OCI-LY1 (cell line): Measurements from ENCODE around the gene RNF121.
A peak's percentile ranks its signal among the peaks of the same experiment; 100 is the strongest.

Experiments
- H2AFZ ChIP-seq: fragments of 200-600 bp; sonication (generic), shearing (Covaris generic); 2 replicates; pipeline ENCODE4 v1.6.0; 2014; ENCODE audit warnings: antibody characterized with exemption, mild to moderate bottlenecking, low read length
- H3F3A ChIP-seq: fragments of 200-600 bp; sonication (generic), shearing (Covaris generic); 2 replicates; pipeline ENCODE4 v1.6.0; 2014; ENCODE audit warnings: mild to moderate bottlenecking, antibody characterized with exemption, low read length, moderate library complexity; ENCODE audit not compliant: insufficient read depth
- H3K27ac ChIP-seq: fragments of 200-600 bp; sonication (generic); 2 replicates; pipeline ENCODE4 v1.5.1; 2014; ENCODE audit warnings: low read length, mixed run types, mild to moderate bottlenecking, low read depth; ENCODE audit not compliant: poor library complexity, severe bottlenecking
- H3K27me3 ChIP-seq: fragments of 200-600 bp; sonication (generic); 2 replicates; pipeline ENCODE4 v1.6.0; 2014; ENCODE audit warnings: antibody characterized with exemption, mild to moderate bottlenecking, low read length, moderate library complexity; ENCODE audit not compliant: insufficient read depth
- H3K36me3 ChIP-seq: fragments of 200-600 bp; sonication (generic); 2 replicates; pipeline ENCODE4 v1.6.1; 2014; ENCODE audit warnings: mild to moderate bottlenecking, antibody characterized with exemption, low read length, moderate library complexity, mixed read lengths; ENCODE audit not compliant: insufficient read depth
- H3K4me1 ChIP-seq: fragments of 200-600 bp; sonication (generic); 2 replicates; pipeline ENCODE4 v1.5.1; 2014; ENCODE audit warnings: mild to moderate bottlenecking, low read length, moderate library complexity; ENCODE audit not compliant: insufficient read depth, severe bottlenecking
- H3K4me2 ChIP-seq: fragments of 200-600 bp; sonication (generic), shearing (Covaris generic); 2 replicates; pipeline ENCODE4 v1.6.1; 2014; ENCODE audit warnings: low read length
- H3K4me3 ChIP-seq: fragments of 200-600 bp; sonication (generic); 2 replicates; pipeline ENCODE4 v1.5.1; 2014; ENCODE audit warnings: low read length, low read depth, mild to moderate bottlenecking, mixed read lengths; ENCODE audit not compliant: poor library complexity, severe bottlenecking
- H3K79me2 ChIP-seq: fragments of 200-600 bp; shearing (Covaris generic); 2 replicates; pipeline ENCODE4 v1.6.1; 2016; ENCODE audit warnings: mixed run types, low read length, mixed read lengths; ENCODE audit not compliant: insufficient read depth
- H3K9ac ChIP-seq: fragments of 200-600 bp; sonication (generic), shearing (Covaris generic); 2 replicates; pipeline ENCODE4 v1.6.1; 2014; ENCODE audit warnings: mild to moderate bottlenecking, low read length, mixed read lengths
- H3K9me2 ChIP-seq: fragments of 200-600 bp; sonication (generic), shearing (Covaris generic); 2 replicates; pipeline ENCODE4 v1.6.1; 2014; ENCODE audit warnings: low read depth, mild to moderate bottlenecking, low read length, mixed read lengths
- H3K9me3 ChIP-seq: fragments of 200-600 bp; shearing (Covaris generic); 2 replicates; pipeline ENCODE4 v1.6.1; 2014; ENCODE audit warnings: low read length, mixed read lengths
- H4K20me1 ChIP-seq: fragments of 200-600 bp; sonication (generic), shearing (Covaris generic); 2 replicates; pipeline ENCODE4 v1.6.0; 2016; ENCODE audit warnings: mild to moderate bottlenecking, low read length; ENCODE audit not compliant: insufficient read depth
- CTCF ChIP-seq: fragments of 200-600 bp; sonication (generic), shearing (Covaris generic); IDR thresholded peaks from 2 replicates; pipeline ENCODE4 v1.5.1; 2017; ENCODE audit warnings: mild to moderate bottlenecking, antibody characterized with exemption, low read length, moderate library complexity, mixed read lengths
- EZH2 ChIP-seq: fragments of 200-600 bp; sonication (generic), shearing (Covaris generic); IDR thresholded peaks from 2 replicates; pipeline ENCODE4 v1.8.0; 2017; ENCODE audit warnings: borderline replicate concordance, mixed run types, mild to moderate bottlenecking, antibody characterized with exemption, low read length, moderate library complexity, mixed read lengths

Gene RNF121

GRCh38 chr11:72036687-72037086, 107.8 kb downstream of the RNF121 start:
- H3K9ac ChIP-seq: no peak overlapping the region
- peaks cover 38% of the 10 kb centered on the region for H3K79me2 ChIP-seq
- H2AFZ ChIP-seq: no peak overlapping the region
- H3K27ac ChIP-seq: peak overlapping the region; percentile 92
- H3K9me2 ChIP-seq: no peaks in the 10 kb centered on the region
- H3K4me2 ChIP-seq: peak overlapping the region; percentile 13; the same call in 1 of the 2 replicates
- H4K20me1 ChIP-seq: no peaks in the 10 kb centered on the region
- no peak overlapping the region for H3K4me3 ChIP-seq
- H3K27me3 ChIP-seq: no peaks in the 10 kb centered on the region
- H3K36me3 ChIP-seq: peaks cover 38% of the 10 kb centered on the region
- peaks cover 54% of the 10 kb centered on the region for H3K4me1 ChIP-seq
- no peaks in the 10 kb centered on the region for H3F3A ChIP-seq
- no peaks in the 10 kb centered on the region for H3K9me3 ChIP-seq
- TF ChIP-seq EZH2: no peak
- TF ChIP-seq CTCF: no peak

GRCh38 chr11:72037554-72038311, 108.9 kb downstream of the RNF121 start:
- H3K27ac ChIP-seq: peak overlapping the region; percentile 92
- peak overlapping the region; percentile 65 for H3K4me3 ChIP-seq
- no peak overlapping the region for H2AFZ ChIP-seq
- H3K4me2 ChIP-seq: peak overlapping the region; percentile 76
- H3K36me3 ChIP-seq: peaks cover 33% of the 10 kb centered on the region
- H3K9ac ChIP-seq: peak overlapping the region; percentile 75
- H3K79me2 ChIP-seq: peaks cover 38% of the 10 kb centered on the region
- no peaks in the 10 kb centered on the region for H3K9me3 ChIP-seq
- H3K4me1 ChIP-seq: peaks cover 65% of the 10 kb centered on the region
- no peaks in the 10 kb centered on the region for H3K27me3 ChIP-seq
- no peaks in the 10 kb centered on the region for H3F3A ChIP-seq
- H3K9me2 ChIP-seq: no peaks in the 10 kb centered on the region
- TF ChIP-seq CTCF (no peak), EZH2 (no peak)
- H4K20me1 ChIP-seq: no peaks in the 10 kb centered on the region

GRCh38 chr11:72038491-72038890, 109.6 kb downstream of the RNF121 start:
- Histone ChIP-seq H3F3A (no peaks in the 10 kb centered on the region), H3K79me2 (peaks cover 38% of the 10 kb centered on the region), H2AFZ (no peak overlapping the region), H4K20me1 (no peaks in the 10 kb centered on the region), H3K4me2 (peak overlapping the region; percentile 76), H3K9ac (peak overlapping the region; percentile 75), H3K36me3 (peaks cover 28% of the 10 kb centered on the region), H3K9me3 (no peaks in the 10 kb centered on the region), H3K4me1 (peaks cover 72% of the 10 kb centered on the region), H3K27ac (peak overlapping the region; percentile 92), H3K27me3 (no peaks in the 10 kb centered on the region), H3K9me2 (no peaks in the 10 kb centered on the region), H3K4me3 (peak overlapping the region; percentile 65)
- TF ChIP-seq EZH2 (no peak), CTCF (no peak)
